K562 (cell line): Measurements from ENCODE around the gene FAM241B. TPM values are rescaled to one million over a fixed set of nuclear protein-coding genes. Genes with fewer than 3 reads are reported as not detected.

ENCODE experiments used
- ATF1 ChIP-seq, 2 experiments: fragments of 450-650 bp in 1 of 2; IDR thresholded peaks; 2 replicates each; pipeline ENCODE4 v1.6.1; 2016; ENCODE audit warnings: missing compliant biosample characterization in 1 of 2, missing genetic modification characterization in 1 of 2
- BRD4 ChIP-seq: fragments of 200-600 bp; sonication (generic); IDR thresholded peaks from 2 replicates; pipeline ENCODE4 v1.6.1; 2017; ENCODE audit warnings: inconsistent platforms
- CBX3 ChIP-seq, 2 experiments: IDR thresholded peaks; 1 replicate in 1 of 2; 2 replicates in 1 of 2; pipeline ENCODE4 v1.6.1; 2012; ENCODE audit warnings: inconsistent platforms in 2 of 2, low read length in 2 of 2, borderline replicate concordance in 1 of 2, control low read depth in 1 of 2
- DMBX1 ChIP-seq: fragments of 250-450 bp; sonication (Bioruptor Pico); IDR thresholded peaks from 2 replicates; pipeline ENCODE4 v1.8.0; 2022; ENCODE audit warnings: inconsistent platforms, mild to moderate bottlenecking, moderate library complexity, borderline replicate concordance
- DPF2 ChIP-seq: fragments of 450-650 bp; IDR thresholded peaks from 2 replicates; pipeline ENCODE4 v1.6.1; 2016
- ELK1 ChIP-seq: sonication (generic); formaldehyde crosslinking; IDR thresholded peaks from 2 replicates; pipeline ENCODE4 v1.8.1; 2022; ENCODE audit warnings: missing genetic modification reagents
- FOXA1 ChIP-seq: fragments of 450-650 bp; IDR thresholded peaks from 2 replicates; pipeline ENCODE4 v1.6.1; 2016; ENCODE audit warnings: mild to moderate bottlenecking, borderline replicate concordance
- HOXB6 ChIP-seq: fragments of 250-450 bp; sonication (Bioruptor Pico); IDR thresholded peaks from 2 replicates; pipeline ENCODE4 v1.5.1; 2022; ENCODE audit warnings: mild to moderate bottlenecking, borderline replicate concordance
- IRF1 ChIP-seq: sonication (generic); formaldehyde crosslinking; IDR thresholded peaks from 2 replicates; pipeline ENCODE4 v1.8.0; 2022; ENCODE audit warnings: missing genetic modification reagents, mild to moderate bottlenecking, borderline replicate concordance
- KAT2B ChIP-seq: IDR thresholded peaks from one replicate; pipeline ENCODE4 v1.6.1; 2012; ENCODE audit warnings: low read depth, mild to moderate bottlenecking, control low read depth, inconsistent platforms, low read length, moderate library complexity
- NFXL1 ChIP-seq: fragments of 450-650 bp; formaldehyde crosslinking; IDR thresholded peaks from 2 replicates; pipeline ENCODE4 v1.4.0; 2021; ENCODE audit warnings: mild to moderate bottlenecking
- SAP30 ChIP-seq: fragments of 200-600 bp; sonication (generic); IDR thresholded peaks from 2 replicates; pipeline ENCODE4 v1.6.1; 2012; ENCODE audit warnings: borderline replicate concordance, low read depth, mild to moderate bottlenecking, moderate library complexity, low read length, control low read depth, inconsistent platforms; ENCODE audit not compliant: insufficient read depth, poor library complexity, severe bottlenecking
- SMC3 ChIP-seq: conservative IDR thresholded peaks from 2 replicates; pipeline ENCODE4 v1.6.1; 2011; ENCODE audit warnings: low read depth, low read length, improper control_type of control experiment; ENCODE audit not compliant: insufficient read depth
- SOX6 ChIP-seq: fragments of 450-650 bp; IDR thresholded peaks from 2 replicates; pipeline ENCODE4 v1.6.1; 2014; ENCODE audit warnings: mild to moderate bottlenecking
- THAP7 ChIP-seq: fragments of 250-450 bp; sonication (Bioruptor Pico); IDR thresholded peaks from 2 replicates; pipeline ENCODE4 v1.5.0; 2021
- VEZF1 ChIP-seq: fragments of 200-800 bp; sonication (Bioruptor generic); IDR thresholded peaks from 2 replicates; pipeline ENCODE4 v1.6.1; 2017; ENCODE audit warnings: missing genetic modification characterization, missing compliant biosample characterization
- ZFX ChIP-seq: sonication (generic); formaldehyde crosslinking; IDR thresholded peaks from 2 replicates; pipeline ENCODE4 v1.8.0; 2022; ENCODE audit warnings: mild to moderate bottlenecking, missing genetic modification reagents, moderate library complexity
- ZNF165 ChIP-seq: fragments of 250-450 bp; sonication (Bioruptor Pico); IDR thresholded peaks from 2 replicates; pipeline ENCODE4 v1.4.0; 2020; ENCODE audit warnings: borderline replicate concordance
- ZNF253 ChIP-seq: fragments of 250-450 bp; sonication (Bioruptor Pico); conservative IDR thresholded peaks from 2 replicates; pipeline ENCODE4 v1.6.1; 2021; ENCODE audit warnings: mild to moderate bottlenecking
- ZNF263 ChIP-seq: sonication (generic); formaldehyde crosslinking; IDR thresholded peaks from 2 replicates; pipeline ENCODE4 v1.8.0; 2022; ENCODE audit warnings: mild to moderate bottlenecking, missing genetic modification reagents, borderline replicate concordance
- ZNF512 ChIP-seq: IDR thresholded peaks from 2 replicates; pipeline ENCODE4 v1.6.1; 2016; ENCODE audit warnings: missing genetic modification characterization, missing compliant biosample characterization
- ZNF668 ChIP-seq: fragments of 250-450 bp; sonication (Bioruptor Pico); IDR thresholded peaks from 2 replicates; pipeline ENCODE4 v1.8.0; 2022; ENCODE audit warnings: mild to moderate bottlenecking, inconsistent platforms
- ZNF830 ChIP-seq: fragments of 250-450 bp; sonication (Bioruptor Pico); IDR thresholded peaks from 2 replicates; pipeline ENCODE4 v1.5.0; 2021; ENCODE audit warnings: mild to moderate bottlenecking
- polyA plus RNA-seq, 8 experiments: library from polyadenylated mRNA; depleted of rRNA in 4 of 8; stranded (reverse) in 5 of 8; unstranded in 3 of 8; fragments of >200 nt; fragmentation: Nextera tagmentation in 2 of 8; fragmentation: Illumina TruSeq in 1 of 8; extraction: Ambion mirVana in 2 of 8; extraction: Trizol in 1 of 8; gene quantifications; 2 replicates each; pipeline versions ENCODE4 v1.2.1 to v1.2.3, GENCODE V29; 2011 to 2014; ENCODE audit warnings: inconsistent platforms in 1 of 8, missing spikeins in 1 of 8
- total RNA-seq, 7 experiments: library from RNA; depleted of rRNA in 6 of 7; stranded (reverse); fragments of >200 nt in 6 of 7; fragmentation: Illumina TruSeq in 2 of 7; extraction: Trizol in 2 of 7; gene quantifications; 2 replicates each; pipeline versions ENCODE4 v1.2.1 to v1.2.3, GENCODE V29; 2011 to 2021; ENCODE audit warnings: low replicate concordance in 1 of 7

Gene FAM241B
- total and polyA plus RNA-seq, 9 of the 15 experiments (the other 6 are each of a cell fraction or from before 2014, with no cell fraction given) = 1.9 to 11.1 (median 3.0) TPM

- TF ChIP-seq DMBX1 (CRISPR knock-in tag) (no peak), ZNF165 (CRISPR knock-in tag) (no peak), SMC3 (peak; percentile 19; the same call in 1 of the 2 replicates), FOXA1 (no peak), THAP7 (CRISPR knock-in tag) (0 out of 2 replicates have a peak, but pooled peaks have one; percentile 24), BRD4 (no peak), DPF2 (no peak), VEZF1 (CRISPR knock-in tag) (peak; percentile 69), SAP30 (peak; percentile 31), ZNF512 (tag) (peak; percentile 95), NFXL1 (CRISPR knock-in tag) (no peak), ZNF668 (no peak), KAT2B (no peak), ZFX (CRISPR knock-in tag) (peak; percentile 41; the same call in 1 of the 2 replicates), ZNF830 (no peak), ZNF263 (no peak), ZNF253 (no peak), HOXB6 (no peak), ELK1 (CRISPR knock-in tag) (no peak), CBX3 (IDR thresholded peaks at IDR 0.05; ENCODE audit: borderline replicate concordance in 1 of 2, low read length in 2 of 2) (no peak; a peak in 1 of 3 replicates), IRF1 (CRISPR knock-in tag) (no peak), SOX6 (no peak), ATF1 (CRISPR knock-in tag; IDR thresholded peaks at IDR 0.05) (no peak), ATF1 (tag; IDR thresholded peaks at IDR 0.05) (peak; percentile 60)
These were observed at the start of gene FAM241B (continued) for GRCh38 chr10:69629897-69630650.
